ENCODE results near the gene SLIT3.

SLIT3 gene

DNA sequence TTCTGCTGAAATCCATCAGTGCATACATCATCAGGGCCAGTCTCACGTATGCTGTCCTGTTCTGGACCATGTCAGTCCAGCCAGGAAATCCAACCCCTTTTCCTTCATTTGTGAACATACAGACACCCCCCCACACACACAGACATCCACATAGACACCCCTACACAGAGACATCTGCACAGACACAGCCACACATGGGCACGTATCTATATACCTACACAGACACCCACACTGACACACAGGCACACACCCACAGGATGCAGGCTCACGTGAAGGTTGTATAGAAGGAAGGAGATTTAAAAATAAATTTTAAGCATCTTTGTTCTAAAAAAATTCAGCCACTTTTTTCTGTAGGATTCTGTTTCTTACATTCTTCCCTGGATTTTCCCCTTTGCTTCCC is 325.6 kb downstream of the SLIT3 start:
- no peak for DNase-seq (ENCODE audit: low read depth in 3 of 3, low spot score in 1 of 3)

DNA sequence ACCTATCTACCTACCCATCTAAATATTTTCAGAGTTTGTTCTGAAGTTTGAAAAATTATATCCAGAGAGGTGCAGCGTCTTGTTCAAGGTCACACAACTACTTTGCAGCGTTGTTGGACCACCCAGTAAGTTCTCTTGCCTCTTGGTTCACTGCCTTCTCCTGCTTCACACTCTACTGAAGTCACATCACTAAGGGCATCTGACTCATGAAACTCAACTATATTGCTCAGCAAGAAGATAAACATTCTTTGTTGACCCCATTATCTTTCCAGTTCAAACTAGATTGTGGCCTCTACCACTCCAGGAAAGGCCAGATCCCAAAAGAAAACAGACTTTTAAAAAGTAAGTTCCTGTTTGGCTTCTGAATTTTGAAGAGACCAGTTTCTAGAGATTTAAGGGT is 326.9 kb downstream of the SLIT3 start:
- DNase-seq (ENCODE audit: low read depth in 3 of 3, low spot score in 1 of 3): no peak

DNA sequence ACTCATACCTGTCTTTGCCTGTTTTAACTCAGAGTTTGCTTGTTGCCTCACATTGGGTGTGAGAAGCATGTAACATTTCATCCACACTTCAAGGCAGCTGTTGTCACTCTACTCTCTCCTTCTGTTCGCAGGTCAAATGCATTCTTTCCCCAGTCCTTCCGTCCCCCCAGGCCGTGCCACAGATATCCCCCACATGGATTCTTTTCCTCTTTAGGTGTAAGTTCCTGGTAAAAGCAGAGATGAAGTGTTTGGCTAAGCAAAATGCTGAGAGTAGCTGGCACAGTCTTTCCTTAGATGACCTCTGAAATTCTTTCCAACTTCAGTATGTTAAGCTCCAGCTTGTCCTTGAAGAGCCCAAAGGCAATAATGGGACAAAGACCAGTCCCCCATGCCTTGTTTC is 328.2 kb downstream of the SLIT3 start:
- no peak for DNase-seq (ENCODE audit: low read depth in 3 of 3, low spot score in 1 of 3)

DNA sequence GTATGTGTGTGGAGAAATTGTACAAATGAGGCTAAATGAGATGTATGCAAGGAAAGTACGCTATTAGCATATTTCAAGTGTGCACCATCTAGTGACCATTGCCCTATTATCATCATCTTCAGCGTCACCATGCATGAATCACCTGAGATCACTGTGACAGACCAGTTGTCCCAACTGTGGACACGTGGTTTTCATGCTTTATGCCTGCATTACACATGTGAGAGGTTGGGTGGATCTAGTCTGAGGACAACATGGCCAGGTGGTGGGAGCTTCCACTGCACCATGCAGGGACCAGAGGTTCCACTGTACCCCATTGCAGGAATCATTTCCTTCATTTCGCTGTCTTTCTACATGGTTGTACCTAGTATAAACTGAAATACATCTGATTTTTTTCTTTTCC is 329.8 kb downstream of the SLIT3 start:
- no peak for DNase-seq (ENCODE audit: low read depth in 3 of 3, low spot score in 1 of 3)

DNA sequence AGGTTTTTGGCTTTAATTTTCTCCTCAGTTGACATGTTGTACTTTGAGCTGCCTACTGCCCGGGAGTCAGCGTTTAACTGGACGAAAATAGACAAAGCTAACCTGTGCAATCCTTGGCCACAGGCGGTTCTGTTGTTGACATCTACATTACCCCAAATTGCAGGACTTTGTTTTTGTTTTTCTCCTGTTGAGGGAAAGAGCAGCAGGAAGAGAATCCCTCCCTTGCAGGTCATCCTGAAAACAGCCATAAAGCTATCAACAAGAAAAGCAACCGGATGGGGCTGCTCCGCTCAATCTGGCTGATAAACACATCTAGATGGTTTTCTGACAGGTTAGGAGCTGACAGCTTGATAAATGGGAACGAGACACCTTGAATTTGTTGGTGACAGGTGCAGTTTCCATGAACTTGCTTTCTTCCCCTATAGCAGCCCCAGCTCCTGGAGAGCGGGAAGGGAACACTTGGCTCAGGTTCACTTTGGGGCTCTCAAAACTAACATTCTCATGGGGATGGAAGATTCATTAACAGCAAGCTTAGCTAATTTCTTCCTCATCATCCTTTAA is 331.5 kb downstream of the SLIT3 start:
- DNase-seq (ENCODE audit: low read depth in 3 of 3, low spot score in 1 of 3): no peak

DNA sequence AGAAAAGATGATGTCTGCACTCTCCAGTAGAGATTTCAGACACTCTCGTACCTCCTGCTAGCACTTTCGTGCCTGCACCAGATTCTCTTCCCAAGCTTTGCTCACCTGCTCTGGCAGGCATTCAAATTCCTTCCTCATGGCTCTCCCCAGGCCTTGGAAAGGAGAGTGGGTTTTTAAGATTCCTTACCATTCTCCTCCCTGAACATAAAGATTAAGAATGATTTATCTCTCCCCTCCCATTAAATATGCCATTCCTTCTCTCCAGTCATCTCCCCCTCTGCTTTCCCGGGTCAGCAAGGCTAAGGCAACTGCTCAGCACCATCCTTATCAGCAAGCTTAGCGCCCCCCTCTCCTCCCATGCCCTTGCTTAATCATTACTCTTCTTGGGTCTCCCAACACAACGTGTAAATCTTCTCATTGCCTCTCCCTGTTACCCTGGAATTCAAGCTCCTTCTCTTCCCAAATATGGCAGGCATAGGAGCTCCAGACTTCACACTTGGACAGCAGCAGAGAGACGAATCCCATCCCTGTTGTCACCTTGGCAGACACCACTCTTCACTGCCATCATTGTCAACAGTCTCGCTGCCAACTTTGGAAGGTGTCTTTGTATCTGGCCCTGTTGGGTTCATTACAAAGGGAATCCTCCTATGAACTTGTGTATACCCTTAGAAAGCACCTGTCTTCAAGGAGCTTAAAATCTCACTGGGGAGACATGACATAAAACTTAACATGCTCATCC is 332.9 kb downstream of the SLIT3 start:
- no peak for DNase-seq (ENCODE audit: low read depth in 3 of 3, low spot score in 1 of 3)

DNA sequence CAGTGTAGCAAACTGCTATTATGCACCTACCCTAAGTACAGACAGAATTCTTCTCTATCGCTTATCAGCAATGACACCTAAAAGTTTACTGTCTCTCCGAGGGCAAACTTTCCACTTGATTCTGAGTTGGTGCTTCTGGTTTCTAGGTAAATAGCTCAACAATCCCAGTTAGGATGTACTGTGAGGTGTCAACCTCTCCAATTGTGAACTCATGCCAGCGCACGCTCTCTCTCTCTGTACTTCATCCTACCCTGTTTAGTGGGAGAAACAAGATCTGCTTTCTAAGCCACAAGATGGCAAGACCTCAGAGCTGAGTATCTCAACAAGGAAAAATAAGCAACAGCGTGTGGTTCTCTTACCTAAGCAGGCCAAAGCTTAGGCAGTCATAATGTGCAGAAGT is 335.3 kb downstream of the SLIT3 start:
- DNase-seq (ENCODE audit: low read depth in 3 of 3, low spot score in 1 of 3): no peak

DNA sequence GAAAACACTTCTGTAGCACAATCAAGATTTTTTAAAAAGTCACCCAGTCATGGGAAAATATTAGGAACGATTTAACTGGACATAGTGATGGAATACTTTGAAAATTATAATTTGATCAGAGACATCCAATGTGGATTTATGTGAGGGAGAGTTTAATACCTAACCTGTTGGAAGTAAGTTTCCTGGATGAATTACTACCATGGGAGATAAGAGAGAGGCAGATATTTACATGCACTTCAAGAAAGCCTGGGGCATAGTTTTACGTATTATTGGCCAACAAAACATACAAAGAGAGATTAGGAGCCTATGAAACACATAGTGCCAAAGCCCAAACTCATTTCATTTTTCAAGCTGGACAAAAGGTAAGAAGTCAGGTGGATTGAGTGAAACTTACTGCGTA is 336.8 kb downstream of the SLIT3 start:
- DNase-seq (ENCODE audit: low read depth in 3 of 3, low spot score in 1 of 3): no peak

DNA sequence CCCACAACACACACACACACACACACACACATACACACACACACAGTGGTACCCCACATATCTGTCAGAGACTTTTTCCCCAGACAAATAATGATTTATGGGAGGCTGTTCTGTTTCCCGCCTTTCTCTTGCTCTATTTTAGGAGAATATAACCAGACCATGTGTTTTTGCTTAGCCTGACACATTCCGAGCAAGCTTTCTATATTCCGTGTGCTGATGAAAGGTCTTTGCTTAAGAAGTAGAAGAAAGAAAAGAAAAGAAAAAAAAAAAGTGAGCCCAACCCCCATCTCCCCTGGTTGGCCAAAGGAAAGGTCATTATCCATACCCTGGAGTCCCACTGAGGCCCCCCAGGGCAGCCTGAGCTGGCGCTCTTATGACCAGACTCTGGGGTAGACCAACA is 338.6 kb downstream of the SLIT3 start:
- no peak for DNase-seq (ENCODE audit: low read depth in 3 of 3, low spot score in 1 of 3)

DNA sequence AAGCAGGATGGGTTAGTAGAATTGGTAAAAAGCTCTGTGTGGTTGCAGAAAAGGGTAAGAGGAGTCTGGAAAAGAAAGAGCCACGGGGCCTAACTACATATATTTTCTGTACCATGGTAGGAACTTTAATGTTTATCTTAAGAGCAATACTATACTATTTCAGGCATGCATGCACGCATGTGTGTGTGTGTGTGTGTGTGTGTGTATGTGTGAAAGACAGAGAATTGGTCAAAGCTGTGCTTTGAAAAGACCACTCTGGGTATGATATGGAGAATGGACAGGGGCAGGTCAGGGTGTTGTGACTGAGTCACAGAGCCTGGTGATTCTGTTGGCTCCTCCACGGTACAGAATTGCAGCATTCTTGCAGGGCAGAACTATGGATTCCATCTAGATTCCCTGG is 339.3 kb downstream of the SLIT3 start:
- no peak for DNase-seq (ENCODE audit: low read depth in 3 of 3, low spot score in 1 of 3)

DNA sequence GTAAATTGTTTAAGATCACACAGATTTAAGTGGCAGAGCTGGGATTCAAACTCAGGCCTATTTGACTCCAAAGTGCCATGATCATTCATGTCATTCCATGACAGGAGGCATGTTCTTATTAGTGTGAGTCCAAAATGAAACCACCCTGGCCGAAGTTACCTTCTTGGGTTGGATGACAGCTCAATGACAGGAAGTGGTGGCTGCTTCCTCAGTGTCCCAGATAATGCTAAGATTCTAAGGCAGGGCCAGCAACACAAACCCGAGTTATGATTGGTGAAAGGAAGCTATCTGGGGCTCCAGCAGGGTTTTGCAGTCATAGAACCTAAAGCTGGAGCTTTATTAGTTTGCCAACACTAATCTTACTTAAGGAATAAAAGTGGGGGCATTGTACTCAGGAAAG is 340.4 kb downstream of the SLIT3 start:
- DNase-seq (ENCODE audit: low read depth in 3 of 3, low spot score in 1 of 3): no peak

DNA sequence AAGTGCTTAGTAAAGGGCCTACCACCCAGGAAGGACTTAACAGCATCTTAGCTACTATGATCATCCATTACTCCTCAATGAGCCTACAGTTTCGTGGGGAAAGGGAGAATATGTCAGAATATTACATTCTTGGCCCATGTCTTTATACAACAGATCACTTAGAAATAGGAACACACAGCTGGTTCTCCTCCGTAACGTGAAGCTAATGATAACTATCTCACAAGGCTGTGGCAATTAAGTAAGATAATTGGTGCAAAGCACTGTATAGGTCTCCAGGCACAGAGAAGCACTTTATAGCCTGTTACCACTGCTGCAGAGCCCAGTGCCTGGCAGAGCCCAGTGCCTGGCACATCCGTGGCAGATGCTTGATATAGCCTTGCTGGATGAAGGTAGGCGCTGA is 347.6 kb downstream of the SLIT3 start:
- DNase-seq (ENCODE audit: low read depth in 3 of 3, low spot score in 1 of 3): no peak

DNA sequence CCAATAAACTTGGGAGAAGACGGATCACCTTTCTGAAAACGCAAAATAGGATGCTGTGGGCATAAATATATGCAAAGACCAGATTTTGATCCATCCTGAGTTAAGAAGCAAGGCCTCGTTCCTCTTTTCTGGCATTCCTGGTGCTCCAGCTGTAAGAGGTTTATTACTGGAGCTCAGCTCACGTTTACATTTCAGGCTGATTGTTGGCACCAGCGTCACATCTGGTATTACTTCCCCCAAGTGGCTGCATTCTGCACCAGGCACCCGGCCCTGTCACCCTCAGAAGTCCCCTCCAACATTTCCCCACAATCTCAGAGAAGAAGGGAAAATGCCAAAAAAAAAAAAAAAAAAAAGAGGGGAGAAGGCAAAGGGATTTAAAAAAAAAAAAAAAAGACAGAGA is 348.7 kb downstream of the SLIT3 start:
- DNase-seq (ENCODE audit: low read depth in 3 of 3, low spot score in 1 of 3): no peak

DNA sequence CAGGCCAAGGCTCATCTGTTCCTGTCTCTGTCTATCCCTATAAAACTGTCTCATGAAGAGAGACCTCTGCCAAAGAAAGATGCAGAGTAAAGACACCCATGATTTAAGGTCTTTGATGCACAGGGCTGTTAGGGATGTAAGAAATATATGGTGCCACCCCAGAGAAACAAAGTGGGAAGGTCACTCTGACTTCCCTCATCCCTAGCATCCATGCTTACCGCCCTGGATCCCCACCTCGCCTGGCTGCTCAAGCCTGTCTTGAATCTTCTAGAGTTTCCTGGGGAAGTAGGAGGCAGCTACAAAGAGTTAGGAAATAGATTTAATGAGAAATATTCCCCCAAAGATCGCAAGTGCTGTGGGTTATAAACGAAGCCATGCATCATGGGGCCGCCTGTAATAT is 349.2 kb downstream of the SLIT3 start:
- no peak for DNase-seq (ENCODE audit: low read depth in 3 of 3, low spot score in 1 of 3)

DNA sequence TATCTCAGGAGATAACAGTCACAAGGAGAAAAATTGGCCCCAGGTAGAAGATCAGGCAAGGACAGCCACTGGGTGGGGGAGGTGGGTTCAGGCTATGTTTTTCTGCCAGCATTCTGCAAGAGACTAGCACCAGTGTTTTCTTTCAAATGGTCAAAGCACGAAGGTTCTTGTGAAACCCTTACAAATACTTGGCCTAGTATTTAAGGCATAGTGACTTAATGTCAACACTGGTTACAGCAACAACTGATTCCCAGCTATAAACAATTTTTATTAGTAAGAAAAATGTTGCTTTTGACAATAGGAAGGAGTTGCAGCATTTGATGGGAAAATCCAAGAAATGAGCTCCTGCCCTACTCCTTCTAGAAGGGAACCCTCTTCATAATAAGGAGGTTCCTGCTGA is 349.6 kb downstream of the SLIT3 start:
- no peak for DNase-seq (ENCODE audit: low read depth in 3 of 3, low spot score in 1 of 3)

DNA sequence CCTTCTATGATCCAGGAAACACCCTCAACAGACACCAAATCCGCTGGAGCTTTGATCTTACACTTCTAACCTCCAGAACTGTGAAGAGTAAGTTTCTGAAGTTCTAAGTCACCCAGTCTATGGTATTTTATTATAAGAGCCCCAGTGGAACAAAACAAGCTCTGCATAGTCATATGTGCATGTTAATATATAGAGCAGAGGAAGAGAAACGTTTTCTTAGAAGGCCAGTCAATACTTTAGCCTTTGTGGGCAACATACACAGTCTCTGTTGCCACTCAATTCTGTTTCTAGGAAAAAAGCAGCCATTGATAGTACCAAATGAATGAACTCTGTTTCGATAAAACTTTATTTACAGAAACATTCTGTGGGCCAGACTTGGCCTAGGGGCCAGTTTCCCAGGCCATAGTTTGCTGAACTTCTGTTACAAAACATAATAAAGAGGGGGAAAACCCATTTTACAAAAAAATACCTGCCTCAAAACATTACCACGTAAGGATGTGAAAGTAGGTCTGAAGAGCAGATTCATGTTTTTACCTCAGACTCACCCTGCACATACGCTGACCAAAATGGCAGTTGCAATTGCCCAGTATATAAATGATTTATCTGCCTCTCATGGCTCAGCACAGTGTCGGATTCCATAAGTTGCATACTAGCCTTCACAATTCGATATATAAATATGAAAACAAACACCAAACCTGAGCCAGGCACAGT is 350.5 kb downstream of the SLIT3 start:
- DNase-seq (ENCODE audit: low read depth in 3 of 3, low spot score in 1 of 3): no peak

DNA sequence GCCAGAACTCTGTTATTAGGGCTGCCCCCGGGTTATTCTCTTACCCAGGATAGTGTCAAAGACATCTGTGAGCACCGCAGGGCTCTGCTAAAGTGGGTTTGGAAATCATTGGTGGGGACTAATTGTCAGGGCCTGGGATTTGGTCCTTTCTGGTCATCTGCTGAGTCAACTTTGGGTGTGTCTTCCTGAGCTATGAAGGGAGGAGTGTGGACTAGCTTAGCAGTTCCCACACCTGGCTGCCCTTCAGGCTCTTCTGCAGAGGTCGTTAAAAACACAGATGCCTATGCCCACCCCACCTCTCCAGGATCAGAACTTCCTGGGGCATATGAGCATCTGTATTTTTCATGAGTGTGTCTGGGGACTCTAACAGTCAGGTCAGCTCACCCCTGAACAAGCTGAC is 352.2 kb downstream of the SLIT3 start:
- DNase-seq (ENCODE audit: low read depth in 3 of 3, low spot score in 1 of 3): no peak

DNA sequence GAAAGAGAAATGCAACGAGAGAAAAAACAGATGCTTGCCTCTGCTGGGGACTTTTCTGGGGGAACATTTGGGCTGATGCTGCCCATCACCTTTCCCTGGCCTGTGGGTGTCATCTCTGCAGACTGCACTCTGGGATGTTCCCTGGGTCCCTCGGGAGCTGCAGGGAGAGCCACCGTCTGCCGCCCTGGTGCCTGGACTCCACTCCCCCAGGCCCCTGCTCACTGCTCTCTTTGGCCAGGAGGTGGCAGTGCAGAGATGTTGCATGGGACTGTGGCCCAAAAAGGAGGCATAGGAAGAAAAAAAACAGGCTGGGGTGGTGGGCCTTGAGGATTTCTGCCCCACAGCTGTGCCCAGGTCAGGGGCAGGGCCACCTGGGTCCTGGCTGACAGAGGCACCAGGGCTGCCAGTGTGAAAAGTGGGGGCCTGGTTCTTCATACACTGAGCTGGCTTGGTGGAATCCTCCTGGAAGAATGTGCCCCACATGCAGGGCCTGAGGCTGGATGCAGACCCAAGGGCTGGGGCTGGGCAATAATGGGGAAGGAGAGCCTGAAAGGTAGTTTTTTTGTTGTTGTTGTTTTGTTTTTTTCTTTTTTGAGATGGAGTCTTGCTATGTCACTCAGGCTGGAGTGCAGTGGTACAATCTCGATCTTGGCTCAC is 353.6 kb downstream of the SLIT3 start:
- DNase-seq (ENCODE audit: low read depth in 3 of 3, low spot score in 1 of 3): peak in 1 of 3 donors; percentile 4

DNA sequence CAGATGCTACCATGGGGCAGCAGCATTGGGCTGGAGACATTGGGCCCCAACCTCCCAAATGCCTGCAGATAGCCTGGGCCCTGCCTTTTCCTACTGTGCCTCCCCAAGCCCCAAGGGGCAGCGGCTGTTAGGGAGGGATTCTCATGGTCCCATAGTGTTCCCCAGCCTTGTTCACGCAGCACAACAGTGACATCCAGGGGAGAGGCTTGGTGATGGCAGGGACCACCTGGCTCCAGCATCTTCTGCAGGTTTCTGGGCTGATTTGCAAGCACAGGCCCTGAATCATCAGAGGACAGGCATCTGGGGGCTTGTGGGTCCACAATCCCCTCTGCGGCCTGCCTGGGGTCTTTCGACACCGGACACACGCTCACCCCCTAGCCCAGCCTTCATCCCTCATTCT is 354.6 kb downstream of the SLIT3 start:
- no peak for DNase-seq (ENCODE audit: low read depth in 3 of 3, low spot score in 1 of 3)

DNA sequence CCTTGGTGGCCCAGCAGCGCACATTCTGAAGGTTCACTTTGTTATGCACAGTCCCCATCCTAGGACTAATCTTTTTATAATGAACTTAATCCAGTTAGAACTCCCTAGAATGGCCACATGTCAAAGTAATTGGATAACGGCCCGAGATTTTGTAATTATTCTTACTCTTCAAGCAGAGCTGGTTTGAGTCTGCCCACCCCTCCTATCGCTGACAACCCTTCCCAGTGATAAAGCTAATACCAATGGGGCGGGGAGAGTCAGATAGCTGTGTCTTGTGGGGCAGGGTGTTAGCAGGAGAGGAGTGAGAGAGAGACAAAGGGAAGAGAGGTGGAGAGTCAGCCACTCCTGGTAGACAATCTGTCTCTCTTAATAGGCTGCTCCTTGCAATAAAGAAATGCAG is 356.9 kb downstream of the SLIT3 start:
- no peak for DNase-seq (ENCODE audit: low read depth in 3 of 3, low spot score in 1 of 3)

DNA sequence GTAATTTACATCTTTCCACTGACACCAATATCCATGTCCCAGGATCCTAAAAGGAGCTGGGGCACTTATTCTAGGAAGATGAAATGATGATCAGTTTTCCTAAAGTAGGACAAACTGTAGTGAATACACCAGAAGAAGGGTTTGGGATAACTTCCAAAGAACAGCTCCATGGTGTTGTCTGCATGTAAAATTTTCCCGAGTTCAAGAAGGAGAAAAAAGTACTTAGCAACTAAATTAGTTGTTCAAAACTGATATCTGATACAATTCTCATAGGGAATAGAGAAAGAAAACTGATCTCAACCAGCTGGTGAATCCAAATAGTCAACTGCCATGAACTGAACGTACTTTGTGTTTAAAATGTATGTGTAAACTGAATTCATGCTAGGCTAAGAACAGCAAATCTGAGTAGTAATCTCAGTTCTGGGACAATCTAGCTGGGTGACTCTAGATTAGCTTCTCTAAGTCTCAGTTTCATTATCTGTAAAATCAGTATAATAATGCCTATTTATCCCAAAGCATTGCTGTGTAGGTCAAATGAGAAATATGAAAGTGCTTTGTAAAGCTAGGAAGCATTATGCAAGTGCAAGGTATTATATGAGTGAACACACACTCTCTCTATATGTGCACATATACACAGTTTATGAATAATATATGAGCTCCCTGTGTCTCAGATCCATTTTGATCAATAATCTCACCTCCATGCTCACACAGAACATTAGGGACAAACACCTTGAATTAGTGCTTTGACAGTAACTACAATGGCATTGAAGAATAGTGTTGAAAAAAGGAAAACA is 357.7 kb downstream of the SLIT3 start:
- DNase-seq (ENCODE audit: low read depth in 3 of 3, low spot score in 1 of 3): no peak

All from stimulated activated CD4-positive, alpha-beta T cell treated with anti-CD3 and anti-CD28 coated beads, TNF-alpha, amount 100 ng/mL, for 1 hour (primary cell).